GM12874 (cell line): ENCODE measurements around the gene NT5DC3.

Experiments
- TF ChIP-seq, protein P1 (sequence below): IDR thresholded peaks from 2 replicates; pipeline ENCODE4 v1.5.1; 2011; ENCODE audit warnings: low read depth, mild to moderate bottlenecking, control low read depth, low read length, moderate library complexity; ENCODE audit not compliant: insufficient read depth

The NT5DC3 gene

DNA sequence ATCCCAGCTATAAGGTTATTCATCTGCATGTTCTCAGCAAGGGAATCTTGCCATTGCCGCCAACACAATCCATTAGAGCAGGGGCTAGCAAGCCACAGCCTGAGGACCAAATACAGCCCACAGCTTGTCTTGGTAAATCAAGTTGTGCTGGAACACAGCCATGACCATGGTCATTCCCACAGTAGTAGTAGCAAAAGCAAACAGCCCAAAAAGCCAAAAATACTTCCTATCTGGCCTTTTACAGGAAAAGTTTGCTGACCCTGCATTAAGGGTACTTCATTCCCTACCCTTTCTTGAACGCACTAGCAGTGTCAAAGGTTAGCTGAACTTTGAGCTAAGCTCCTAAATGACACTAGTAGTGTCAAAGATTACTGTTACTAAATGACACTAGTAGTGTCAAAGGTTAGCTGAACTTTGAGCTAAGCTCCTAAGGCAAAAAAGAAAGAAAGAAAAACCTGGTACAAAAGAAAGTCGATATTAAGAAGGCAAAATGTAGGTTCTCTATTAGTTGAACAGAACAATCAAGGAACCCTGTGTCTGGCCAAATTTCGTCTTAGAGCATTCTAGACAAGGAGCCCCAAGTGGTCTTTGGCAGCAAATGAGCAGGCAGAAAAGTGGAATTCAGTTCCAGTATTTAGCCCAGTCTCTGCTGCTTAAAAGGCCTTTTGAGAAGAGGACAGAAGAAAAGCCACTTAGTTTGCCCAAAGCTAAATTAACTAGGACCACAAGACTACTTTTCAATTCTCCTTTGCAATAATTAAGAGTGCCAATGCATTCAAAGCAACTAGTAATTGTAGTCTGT, 67.7 kb downstream of the NT5DC3 start:
- TF ChIP-seq, protein P1, sequence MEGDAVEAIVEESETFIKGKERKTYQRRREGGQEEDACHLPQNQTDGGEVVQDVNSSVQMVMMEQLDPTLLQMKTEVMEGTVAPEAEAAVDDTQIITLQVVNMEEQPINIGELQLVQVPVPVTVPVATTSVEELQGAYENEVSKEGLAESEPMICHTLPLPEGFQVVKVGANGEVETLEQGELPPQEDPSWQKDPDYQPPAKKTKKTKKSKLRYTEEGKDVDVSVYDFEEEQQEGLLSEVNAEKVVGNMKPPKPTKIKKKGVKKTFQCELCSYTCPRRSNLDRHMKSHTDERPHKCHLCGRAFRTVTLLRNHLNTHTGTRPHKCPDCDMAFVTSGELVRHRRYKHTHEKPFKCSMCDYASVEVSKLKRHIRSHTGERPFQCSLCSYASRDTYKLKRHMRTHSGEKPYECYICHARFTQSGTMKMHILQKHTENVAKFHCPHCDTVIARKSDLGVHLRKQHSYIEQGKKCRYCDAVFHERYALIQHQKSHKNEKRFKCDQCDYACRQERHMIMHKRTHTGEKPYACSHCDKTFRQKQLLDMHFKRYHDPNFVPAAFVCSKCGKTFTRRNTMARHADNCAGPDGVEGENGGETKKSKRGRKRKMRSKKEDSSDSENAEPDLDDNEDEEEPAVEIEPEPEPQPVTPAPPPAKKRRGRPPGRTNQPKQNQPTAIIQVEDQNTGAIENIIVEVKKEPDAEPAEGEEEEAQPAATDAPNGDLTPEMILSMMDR: no peak

GRCh38 chr12:103772367-103773108, 68.5 kb downstream of the NT5DC3 start:
- TF ChIP-seq, protein P1: no peak

GRCh38 chr12:103771466-103771865, 69.6 kb downstream of the NT5DC3 start:
- TF ChIP-seq, protein P1: peak; percentile 20; the same call in 1 of the 2 replicates

GRCh38 chr12:103769240-103769945, 71.6 kb downstream of the NT5DC3 start:
- TF ChIP-seq, protein P1: no peak

- TF ChIP-seq, protein P1: no peak
Observed at GRCh38 chr12:103768467-103769123, 72.4 kb downstream of the NT5DC3 start.

DNA sequence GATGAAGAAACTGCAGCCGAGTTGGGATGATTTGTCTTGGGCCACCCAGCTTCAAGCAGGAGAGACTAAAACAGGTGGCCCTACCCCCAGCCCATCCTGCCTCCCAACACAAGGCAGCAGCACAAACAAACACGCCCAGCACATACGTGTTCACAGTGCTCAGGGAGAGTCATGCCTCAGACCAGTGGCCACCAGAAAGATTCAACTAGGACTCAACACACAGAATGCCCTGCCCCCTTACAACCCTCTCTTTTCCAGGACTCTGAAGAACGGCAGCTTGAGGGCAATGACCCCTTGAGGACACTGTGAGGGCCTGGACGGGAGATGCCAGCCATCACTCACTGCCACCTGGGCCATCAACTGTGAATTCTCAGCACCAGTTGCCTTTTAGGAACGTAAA, 75.0 kb downstream of the NT5DC3 start:
- TF ChIP-seq, protein P1: no peak
